ENCODE data around the gene ACMSD.

DNA sequence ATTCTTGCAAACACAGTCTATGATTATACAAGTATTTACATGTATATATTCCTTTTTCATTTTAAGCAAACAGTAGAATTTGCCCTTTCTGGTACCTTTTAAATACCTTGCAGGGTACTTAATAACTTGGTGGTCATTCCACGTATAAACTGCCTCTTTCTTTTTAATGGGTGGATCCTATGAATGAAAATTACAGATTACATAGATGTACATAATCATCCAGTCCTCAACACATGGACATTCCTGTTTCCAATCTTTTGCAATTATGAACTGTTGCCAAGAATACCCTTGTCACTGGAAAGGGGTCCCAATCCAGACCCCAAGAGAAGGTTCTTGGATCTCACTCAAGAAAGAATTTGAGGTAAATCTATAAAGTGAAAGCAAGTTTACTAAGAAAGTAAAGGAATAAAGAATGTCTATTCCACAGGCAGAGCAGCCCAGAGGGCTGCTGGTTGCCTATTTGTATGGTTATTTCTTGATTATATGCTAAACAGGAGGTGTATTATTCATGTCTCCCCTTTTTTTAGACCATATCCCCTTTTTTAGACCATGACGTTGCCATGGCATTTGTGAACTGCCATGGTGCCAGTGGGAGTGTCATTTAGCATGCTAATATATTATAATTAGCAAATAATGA, 72.5 kb downstream of the ACMSD start:
- TF ChIP-seq, protein P1, sequence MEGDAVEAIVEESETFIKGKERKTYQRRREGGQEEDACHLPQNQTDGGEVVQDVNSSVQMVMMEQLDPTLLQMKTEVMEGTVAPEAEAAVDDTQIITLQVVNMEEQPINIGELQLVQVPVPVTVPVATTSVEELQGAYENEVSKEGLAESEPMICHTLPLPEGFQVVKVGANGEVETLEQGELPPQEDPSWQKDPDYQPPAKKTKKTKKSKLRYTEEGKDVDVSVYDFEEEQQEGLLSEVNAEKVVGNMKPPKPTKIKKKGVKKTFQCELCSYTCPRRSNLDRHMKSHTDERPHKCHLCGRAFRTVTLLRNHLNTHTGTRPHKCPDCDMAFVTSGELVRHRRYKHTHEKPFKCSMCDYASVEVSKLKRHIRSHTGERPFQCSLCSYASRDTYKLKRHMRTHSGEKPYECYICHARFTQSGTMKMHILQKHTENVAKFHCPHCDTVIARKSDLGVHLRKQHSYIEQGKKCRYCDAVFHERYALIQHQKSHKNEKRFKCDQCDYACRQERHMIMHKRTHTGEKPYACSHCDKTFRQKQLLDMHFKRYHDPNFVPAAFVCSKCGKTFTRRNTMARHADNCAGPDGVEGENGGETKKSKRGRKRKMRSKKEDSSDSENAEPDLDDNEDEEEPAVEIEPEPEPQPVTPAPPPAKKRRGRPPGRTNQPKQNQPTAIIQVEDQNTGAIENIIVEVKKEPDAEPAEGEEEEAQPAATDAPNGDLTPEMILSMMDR (IDR thresholded peaks at IDR 0.05) = no peak
- TF ChIP-seq EP300 (IDR thresholded peaks at IDR 0.05) (no peak), POLR2AphosphoS5 (IDR thresholded peaks at IDR 0.05) (no peak)

Measured in gastroesophageal sphincter (tissue), 3 donors.